Adrenal gland (tissue), 12 donors: ENCODE measurements around the gene CTTNBP2NL. TPM values are rescaled to one million over a fixed set of nuclear protein-coding genes. Genes with fewer than 3 reads are reported as not detected.

Experiments
- DNase-seq, 7 donors: peaks; one replicate each; pipeline ENCODE4 v3.0.0-alpha.2; 2019 to 2020
- H3K27ac ChIP-seq, 5 donors: fragments of 200-600 bp; sonication (generic) in 4 of 5; 1 replicate in 3 of 5; 2 replicates in 2 of 5; pipeline versions ENCODE4 v1.5.1 to v1.8.0; 2016 to 2020; ENCODE audit warnings: mild to moderate bottlenecking in 1 of 5
- H3K27me3 ChIP-seq: fragments of 200-600 bp; 2 replicates; pipeline ENCODE4 v1.8.0; 2021
- H3K36me3 ChIP-seq, 2 donors: fragments of 200-600 bp; replicated peaks in 1 of 2; 1 replicate in 1 of 2; 2 replicates in 1 of 2; pipeline versions ENCODE4 v1.5.1 to v1.8.0; 2018 to 2022
- H3K4me1 ChIP-seq, 2 donors: fragments of 200-600 bp; replicated peaks in 1 of 2; 1 replicate in 1 of 2; 2 replicates in 1 of 2; pipeline versions ENCODE4 v1.5.1 to v1.8.0; 2018 to 2021
- H3K4me3 ChIP-seq, 4 donors: fragments of 200-600 bp; sonication (generic) in 3 of 4; one replicate each; pipeline ENCODE4 v1.5.1; 2016 to 2018
- H3K9me3 ChIP-seq, 3 donors: fragments of 200-600 bp; sonication (generic) in 1 of 3; replicated peaks in 1 of 3; 1 replicate in 2 of 3; 2 replicates in 1 of 3; pipeline versions ENCODE4 v1.5.1 to v1.8.0; 2016 to 2021
- POLR2A ChIP-seq, 2 donors: fragments of 450-650 bp; IDR thresholded peaks; one replicate each; pipeline ENCODE4 v1.6.1; 2017; ENCODE audit warnings: antibody characterized with exemption in 2 of 2, mild to moderate bottlenecking in 2 of 2, moderate library complexity in 1 of 2
- WGBS, 4 donors: extraction: QIAGEN DNeasy Blood & Tissue Kit in 2 of 4; methylation state at CpG; one replicate each; pipeline versions ENCODE4 v1.1.5 to v1.1.7; 2013 to 2017; 5-methylcytosine and 5-hydroxymethylcytosine counted together
- intact Hi-C, 2 donors: fragments of 100-400 bp; cut with DNase I; formaldehyde crosslinking; loops; one replicate each; pipeline versions ENCODE4 v1.14.1 to v1.15.0; 2022 to 2023
- polyA plus RNA-seq, 3 donors: library from polyadenylated mRNA; stranded (reverse); fragments of 200-250 nt in 2 of 3; fragments of 350-450 nt in 1 of 3; fragmentation: Illumina TruSeq in 1 of 3; extraction: RNeasy Lipid Tissue Mini Kit (QIAGEN cat#74804) in 1 of 3; gene quantifications; one replicate each; pipeline ENCODE4 v1.2.3, GENCODE V29; 2013 to 2014
- total RNA-seq, 9 donors: library from RNA; depleted of rRNA in 4 of 9; stranded (reverse); fragments of >200 nt in 4 of 9; fragments of 120-200 nt in 1 of 9; fragmentation: NEBNext Ultra II Directional in 1 of 9; extraction: Animal tissue kit (Norgen Biotek cat#: 25700) in 1 of 9; gene quantifications; one replicate each; pipeline versions ENCODE4 v1.1.0 to v1.2.4, GENCODE V29; 2013 to 2023
- TF ChIP-seq, protein P1 (sequence below), 6 experiments: fragments of 450-650 bp in 4 of 6; fragments of 200-600 bp in 2 of 6; sonication (generic) in 1 of 6; IDR thresholded peaks; 1 replicate in 5 of 6; 2 replicates in 1 of 6; pipeline versions ENCODE4 v1.5.1 to v1.8.0; 2016 to 2021; ENCODE audit warnings: antibody characterized with exemption in 6 of 6, mild to moderate bottlenecking in 2 of 6, moderate library complexity in 1 of 6
- donor health status: healthy with polysubstance abuse.
- donor health status: Bipolar disorder and iron deficiency.
- donor health status: DM: yes; HTN: yes; CAD: no.
- donor health status: DM: no; HTN: no; CAD: no.
- donor health status: DM: no; HTN: no; CAD: no.
- donor health status: DM: yes; HTN: yes; CAD: no.

CTTNBP2NL gene
- total and polyA plus RNA-seq, 12 donors = 2.5 to 22.0 (median 9.9) TPM

DNA sequence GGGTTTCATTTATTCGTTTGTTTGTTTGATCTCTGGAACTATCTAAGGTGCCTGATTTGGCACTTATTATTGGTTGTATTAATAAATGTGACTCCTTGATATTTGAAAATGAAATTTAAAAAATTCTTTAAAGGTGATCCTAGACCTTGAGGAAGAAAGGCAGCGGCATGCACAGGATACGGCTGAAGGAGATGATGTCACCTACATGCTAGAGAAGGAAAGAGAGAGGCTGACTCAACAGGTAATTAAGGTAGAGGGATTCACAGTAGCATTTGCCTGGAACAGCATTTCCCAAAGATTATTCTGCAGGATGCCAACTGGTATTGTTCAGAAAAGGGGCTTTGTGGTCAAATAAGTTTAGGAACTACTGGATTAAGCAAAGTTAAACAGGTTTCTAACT, 58.3 kb downstream of the CTTNBP2NL start:
- Histone ChIP-seq H3K9me3 (no peaks in the 10 kb centered on the region), H3K4me3 (no peak overlapping the region), H3K27ac (no peak overlapping the region), H3K36me3 (peaks cover 0 to 19% of the 10 kb centered on the region in 2 donors), H3K27me3 (no peaks in the 10 kb centered on the region), H3K4me1 (peaks cover 0 to 7% of the 10 kb centered on the region in 2 donors)
- no peak for DNase-seq
- no peak for TF ChIP-seq POLR2A (IDR thresholded peaks at IDR 0.05)
- TF ChIP-seq, protein P1, sequence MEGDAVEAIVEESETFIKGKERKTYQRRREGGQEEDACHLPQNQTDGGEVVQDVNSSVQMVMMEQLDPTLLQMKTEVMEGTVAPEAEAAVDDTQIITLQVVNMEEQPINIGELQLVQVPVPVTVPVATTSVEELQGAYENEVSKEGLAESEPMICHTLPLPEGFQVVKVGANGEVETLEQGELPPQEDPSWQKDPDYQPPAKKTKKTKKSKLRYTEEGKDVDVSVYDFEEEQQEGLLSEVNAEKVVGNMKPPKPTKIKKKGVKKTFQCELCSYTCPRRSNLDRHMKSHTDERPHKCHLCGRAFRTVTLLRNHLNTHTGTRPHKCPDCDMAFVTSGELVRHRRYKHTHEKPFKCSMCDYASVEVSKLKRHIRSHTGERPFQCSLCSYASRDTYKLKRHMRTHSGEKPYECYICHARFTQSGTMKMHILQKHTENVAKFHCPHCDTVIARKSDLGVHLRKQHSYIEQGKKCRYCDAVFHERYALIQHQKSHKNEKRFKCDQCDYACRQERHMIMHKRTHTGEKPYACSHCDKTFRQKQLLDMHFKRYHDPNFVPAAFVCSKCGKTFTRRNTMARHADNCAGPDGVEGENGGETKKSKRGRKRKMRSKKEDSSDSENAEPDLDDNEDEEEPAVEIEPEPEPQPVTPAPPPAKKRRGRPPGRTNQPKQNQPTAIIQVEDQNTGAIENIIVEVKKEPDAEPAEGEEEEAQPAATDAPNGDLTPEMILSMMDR (IDR thresholded peaks at IDR 0.05) = no peak
- WGBS, 4 donors = 93 to 96% (median 95%) methylated on average over 3 of the region's 3 CpGs
- intact Hi-C loops = no loop called here

- Histone ChIP-seq H3K27me3 (no peaks in the 10 kb centered on the region), H3K36me3 (peaks cover 0 to 19% of the 10 kb centered on the region in 2 donors)
- intact Hi-C loops = no loop called here
These were observed 61.2 kb downstream of the CTTNBP2NL start for GRCh38 chr1:112457241-112457640.

DNA sequence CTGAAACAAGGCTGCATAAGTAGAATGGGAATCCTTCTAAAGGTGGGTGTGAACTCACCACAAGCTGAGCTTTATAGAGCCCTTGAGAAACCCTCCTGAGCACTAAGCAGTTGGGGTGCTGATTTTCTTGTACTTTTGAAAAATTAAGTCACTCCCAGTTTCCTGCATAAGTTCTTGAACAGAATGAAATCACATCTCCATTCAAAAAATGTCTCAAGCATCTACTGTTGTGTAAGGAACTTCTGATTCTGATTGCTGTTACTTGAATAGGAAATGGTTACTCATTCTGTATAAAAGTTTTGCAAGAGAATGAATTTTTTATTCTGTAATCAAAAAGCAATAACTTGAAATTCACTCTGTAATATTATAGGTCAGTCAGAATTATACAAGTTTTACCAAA, 61.9 kb downstream of the CTTNBP2NL start:
- intact Hi-C loops = no loop called here
- no peak overlapping the region for H3K4me3 ChIP-seq
- H3K9me3 ChIP-seq = no peaks in the 10 kb centered on the region
- no peak for TF ChIP-seq POLR2A (IDR thresholded peaks at IDR 0.05)
- TF ChIP-seq, protein P1 (IDR thresholded peaks at IDR 0.05) = no peak
- no peaks in the 10 kb centered on the region for H3K4me1 ChIP-seq
- no peak overlapping the region for H3K27ac ChIP-seq
- H3K27me3 ChIP-seq = no peaks in the 10 kb centered on the region
- DNase-seq = no peak
- H3K36me3 ChIP-seq = peaks cover 0 to 19% of the 10 kb centered on the region in 2 donors

More at GRCh38 chr1:112457241-112457640, 61.2 kb downstream of the CTTNBP2NL start:
- H3K9me3 ChIP-seq = no peaks in the 10 kb centered on the region
- TF ChIP-seq, protein P1 (IDR thresholded peaks at IDR 0.05) = no peak
- TF ChIP-seq POLR2A (IDR thresholded peaks at IDR 0.05) = no peak
- no peak overlapping the region for H3K27ac ChIP-seq
- H3K4me3 ChIP-seq = no peak overlapping the region
- no peaks in the 10 kb centered on the region for H3K4me1 ChIP-seq
- 89 to 98% (median 92%) methylated on average over 2 of the region's 2 CpGs for WGBS, 4 donors
- no peak for DNase-seq

DNA sequence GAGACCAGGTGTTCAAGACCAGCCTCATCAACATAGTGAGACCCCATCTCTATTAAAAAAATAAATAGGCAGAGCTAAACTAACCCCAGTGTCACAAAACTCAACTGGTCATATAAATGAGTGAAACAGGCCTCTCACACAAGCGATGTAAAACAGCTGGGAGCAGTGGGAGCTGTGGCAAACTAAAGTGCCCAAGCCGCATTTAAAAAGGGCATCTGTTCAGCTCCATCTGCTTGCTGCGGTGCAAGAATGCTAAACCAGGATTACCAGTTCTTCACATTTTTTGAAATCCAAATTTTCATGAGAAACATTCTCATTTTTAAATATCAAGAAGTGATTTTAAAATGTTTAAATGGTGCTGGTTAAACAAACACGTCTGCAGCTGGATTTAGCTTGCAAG, 62.7 kb downstream of the CTTNBP2NL start:
- Histone ChIP-seq H3K27me3 (no peaks in the 10 kb centered on the region), H3K4me1 (no peaks in the 10 kb centered on the region), H3K36me3 (peaks cover 0 to 19% of the 10 kb centered on the region in 2 donors), H3K4me3 (no peak overlapping the region), H3K27ac (no peak overlapping the region), H3K9me3 (no peaks in the 10 kb centered on the region)
- WGBS, 4 donors = 91 to 97% (median 93%) methylated on average over 4 of the region's 4 CpGs
- intact Hi-C loops = no loop called here
- DNase-seq = no peak
- no peak for TF ChIP-seq POLR2A (IDR thresholded peaks at IDR 0.05)
- TF ChIP-seq, protein P1 (IDR thresholded peaks at IDR 0.05) = no peak
